NB4 (cell line): ENCODE measurements around the gene NPAS3.

Experiments used
- DNase-seq: peaks from one replicate; pipeline ENCODE4 v3.0.0; 2010; ENCODE audit warnings: low read depth
- H3K4me3 ChIP-seq: one replicate; pipeline ENCODE4 v1.5.1; 2011; ENCODE audit warnings: mild to moderate bottlenecking, low read depth, low read length, moderate library complexity
- MYC ChIP-seq: IDR thresholded peaks from 2 replicates; pipeline ENCODE4 v1.6.1; 2011; ENCODE audit warnings: low read depth, low read length
- POLR2A ChIP-seq: IDR thresholded peaks from 2 replicates; pipeline ENCODE4 v1.6.1; 2011; ENCODE audit warnings: mild to moderate bottlenecking; ENCODE audit not compliant: insufficient read length; ENCODE audit errors: extremely low read depth
- TF ChIP-seq, protein P1 (sequence below): IDR thresholded peaks from one replicate; pipeline ENCODE4 v1.5.1; 2012; ENCODE audit warnings: low read depth, low read length
- TF ChIP-seq, protein P2 (sequence below): IDR thresholded peaks from 2 replicates; pipeline ENCODE4 v1.6.1; 2011; ENCODE audit warnings: low read depth, low read length

Gene NPAS3

DNA sequence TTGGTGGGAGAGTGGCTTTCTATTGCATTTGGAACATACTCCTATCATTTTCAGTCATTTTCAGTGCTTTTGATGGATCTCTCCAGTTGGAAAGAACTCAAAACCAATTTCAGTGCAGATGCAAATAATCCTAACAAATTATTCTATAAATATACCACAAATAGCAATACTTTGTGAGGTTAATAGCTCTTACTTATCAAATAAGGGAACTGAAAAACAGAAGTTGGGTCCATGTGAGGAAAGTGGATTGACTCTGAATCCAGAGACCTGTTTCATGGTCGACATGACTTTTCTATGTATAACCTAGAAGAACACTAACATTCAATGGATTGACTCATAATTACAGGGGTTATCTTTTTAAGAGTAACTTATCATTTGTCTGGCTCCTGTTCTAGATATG, 763.6 kb downstream of the NPAS3 start:
- TF ChIP-seq, protein P1, sequence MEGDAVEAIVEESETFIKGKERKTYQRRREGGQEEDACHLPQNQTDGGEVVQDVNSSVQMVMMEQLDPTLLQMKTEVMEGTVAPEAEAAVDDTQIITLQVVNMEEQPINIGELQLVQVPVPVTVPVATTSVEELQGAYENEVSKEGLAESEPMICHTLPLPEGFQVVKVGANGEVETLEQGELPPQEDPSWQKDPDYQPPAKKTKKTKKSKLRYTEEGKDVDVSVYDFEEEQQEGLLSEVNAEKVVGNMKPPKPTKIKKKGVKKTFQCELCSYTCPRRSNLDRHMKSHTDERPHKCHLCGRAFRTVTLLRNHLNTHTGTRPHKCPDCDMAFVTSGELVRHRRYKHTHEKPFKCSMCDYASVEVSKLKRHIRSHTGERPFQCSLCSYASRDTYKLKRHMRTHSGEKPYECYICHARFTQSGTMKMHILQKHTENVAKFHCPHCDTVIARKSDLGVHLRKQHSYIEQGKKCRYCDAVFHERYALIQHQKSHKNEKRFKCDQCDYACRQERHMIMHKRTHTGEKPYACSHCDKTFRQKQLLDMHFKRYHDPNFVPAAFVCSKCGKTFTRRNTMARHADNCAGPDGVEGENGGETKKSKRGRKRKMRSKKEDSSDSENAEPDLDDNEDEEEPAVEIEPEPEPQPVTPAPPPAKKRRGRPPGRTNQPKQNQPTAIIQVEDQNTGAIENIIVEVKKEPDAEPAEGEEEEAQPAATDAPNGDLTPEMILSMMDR, result no peak
- TF ChIP-seq, protein P2, sequence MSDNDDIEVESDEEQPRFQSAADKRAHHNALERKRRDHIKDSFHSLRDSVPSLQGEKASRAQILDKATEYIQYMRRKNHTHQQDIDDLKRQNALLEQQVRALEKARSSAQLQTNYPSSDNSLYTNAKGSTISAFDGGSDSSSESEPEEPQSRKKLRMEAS, result no peak
- TF ChIP-seq MYC (no peak), POLR2A (no peak)
- H3K4me3 ChIP-seq, result no peak overlapping the region
- no peak for DNase-seq

DNA sequence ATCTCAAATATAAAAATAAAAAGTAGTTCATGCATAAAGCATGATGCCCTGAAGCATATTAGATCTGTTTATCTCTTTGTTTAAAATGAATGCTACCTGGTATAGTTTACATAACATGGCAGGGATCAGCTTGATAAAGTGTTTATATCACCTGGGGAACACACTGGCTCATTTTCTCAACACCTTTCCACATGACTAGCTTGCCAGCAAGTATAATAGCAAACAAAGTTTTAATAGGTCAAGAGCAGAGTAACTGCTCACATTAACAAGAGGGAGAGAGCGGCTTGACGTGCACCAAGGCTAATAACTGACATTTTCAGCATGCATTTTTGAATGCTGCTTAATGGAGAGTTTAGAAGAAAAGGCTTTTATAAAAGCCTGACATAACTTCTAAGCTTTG, 765.8 kb downstream of the NPAS3 start:
- DNase-seq, result no peak
- TF ChIP-seq, protein P2, result no peak
- TF ChIP-seq POLR2A (no peak), MYC (no peak)
- TF ChIP-seq, protein P1, result no peak
- no peak overlapping the region for H3K4me3 ChIP-seq

DNA sequence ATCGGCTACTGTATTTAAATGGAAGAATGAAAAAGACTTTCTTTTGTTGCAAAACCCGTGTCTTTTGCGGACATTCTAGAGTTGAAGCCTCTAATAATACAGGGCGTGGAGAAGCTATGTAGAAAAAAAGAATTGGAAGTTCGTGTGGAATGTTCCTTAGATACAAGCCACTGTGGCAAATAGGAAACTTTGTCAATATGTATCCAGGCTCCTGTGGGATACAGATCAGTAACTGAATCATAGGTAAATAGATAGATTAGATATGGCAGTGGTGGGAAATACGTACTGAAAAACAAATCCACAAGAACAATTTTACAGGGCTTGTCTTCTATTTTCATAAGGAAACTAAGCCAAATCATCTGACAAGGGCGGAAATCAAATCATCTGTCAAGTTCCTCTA, 766.8 kb downstream of the NPAS3 start:
- H3K4me3 ChIP-seq, result no peak overlapping the region
- TF ChIP-seq POLR2A, result no peak
- TF ChIP-seq, protein P1, result no peak
- TF ChIP-seq MYC, result no peak
- TF ChIP-seq, protein P2, result no peak
- DNase-seq, result no peak

DNA sequence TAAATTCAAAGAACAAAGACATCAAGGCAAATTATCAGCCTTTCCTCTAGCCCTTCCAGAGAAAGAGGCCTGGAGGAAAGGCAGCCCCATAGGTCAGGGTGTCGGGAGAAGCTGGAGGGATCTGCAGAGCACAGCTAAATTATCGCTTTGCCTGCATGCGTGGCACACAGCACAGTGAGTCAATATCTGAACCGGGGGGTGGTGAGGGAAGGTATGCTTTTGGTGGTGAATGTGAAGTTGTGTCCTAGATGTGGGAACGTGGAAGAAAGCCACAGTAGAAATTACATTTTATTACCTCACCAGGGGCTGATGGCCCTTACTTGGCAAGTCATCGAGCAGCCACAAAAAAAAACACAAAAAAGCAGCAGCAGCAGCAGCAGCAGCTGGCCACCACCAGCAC, 769.0 kb downstream of the NPAS3 start:
- DNase-seq, result no peak
- no peak overlapping the region for H3K4me3 ChIP-seq
- TF ChIP-seq, protein P1, result no peak
- TF ChIP-seq POLR2A (no peak), MYC (no peak)
- TF ChIP-seq, protein P2, result no peak

DNA sequence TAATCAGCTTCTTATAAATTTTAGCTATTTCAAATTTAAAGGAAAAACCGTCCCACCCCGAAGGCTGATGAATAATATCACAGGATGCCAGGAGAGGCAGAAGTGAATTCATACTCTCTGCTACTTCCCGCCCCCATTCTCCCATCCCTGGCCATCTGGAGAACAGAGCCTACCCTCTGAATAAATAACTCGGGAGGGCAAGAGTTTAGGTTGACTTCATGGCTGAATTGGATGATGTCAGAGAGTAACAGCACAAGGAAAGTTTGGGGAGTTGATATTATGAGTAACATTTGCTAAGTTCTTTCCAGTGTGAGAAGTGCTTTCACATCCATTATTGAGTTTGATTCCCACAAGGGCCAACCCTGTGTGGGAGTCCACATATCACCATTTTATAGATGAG, 770.6 kb downstream of the NPAS3 start:
- no peak overlapping the region for H3K4me3 ChIP-seq
- TF ChIP-seq, protein P2, result no peak
- TF ChIP-seq, protein P1, result no peak
- TF ChIP-seq MYC (no peak), POLR2A (no peak)
- no peak for DNase-seq

DNA sequence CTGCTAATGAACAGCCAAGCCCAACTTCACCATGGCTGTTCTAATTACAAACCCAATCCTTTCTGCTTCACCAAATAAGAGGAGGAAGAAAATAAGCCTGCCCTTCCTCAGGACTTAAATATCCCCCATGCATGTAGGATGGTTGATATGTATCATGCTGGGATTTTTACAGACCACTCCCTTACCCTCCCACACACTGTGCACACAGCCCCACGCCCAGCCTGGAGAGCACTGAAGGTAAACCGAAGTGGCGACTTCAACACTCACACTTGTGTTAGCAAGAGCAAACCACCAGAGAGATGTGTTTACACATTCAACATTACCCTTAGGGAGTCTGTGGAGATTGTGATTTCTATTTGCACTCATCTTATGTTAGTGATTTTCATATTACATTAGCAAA, 771.0 kb downstream of the NPAS3 start:
- no peak for TF ChIP-seq MYC
- no peak for TF ChIP-seq POLR2A
- TF ChIP-seq, protein P2, result no peak
- TF ChIP-seq, protein P1, result no peak
- DNase-seq, result no peak

More for the DNA sequence above, 771.0 kb downstream of the NPAS3 start:
- no peak overlapping the region for H3K4me3 ChIP-seq
